ENCODE results near the gene CRYBB1. TPM values are rescaled to one million over a fixed set of nuclear protein-coding genes. Genes with fewer than 3 reads are reported as not detected.

Gene CRYBB1
- total RNA-seq, 8 experiments from 2014 or later = 0.38 to 0.86 (median 0.60) TPM; not detected in 5

- WGBS, 10 experiments = 60 to 100% (median 100%) methylated on average over 1 to 5 of the region's 6 CpGs; no CpG with 5 or more reads in 3 of the 10 experiments
- Histone ChIP-seq H3K27ac (no peak overlapping the region), H3K4me1 (replicated peaks in 1 of 2) (peaks cover 35 to 37% of the 10 kb centered on the region in 2 donors), H3K4me3 (no peak overlapping the region)
- ATAC-seq (replicated peaks in 6 of 8) = no peak
- in situ Hi-C loops (cut with MboI; ENCODE audit: low pct_unique_long_range_greater_than_20kb in 2 of 9, low sequenced_read_pairs in 9 of 9, unreplicated experiment in 9 of 9) = no loop called here
Observed at GRCh38 chr22:26650722-26651421, 33.0 kb upstream of the CRYBB1 start.

- Histone ChIP-seq H3K4me1 (replicated peaks in 1 of 2) (peaks cover 48 to 49% of the 10 kb centered on the region in 2 donors), H3K4me3 (peak overlapping the region in 1 of 5 donors; percentile 2), H3K27ac (peak overlapping the region; percentile 79 to 91)
- ATAC-seq (replicated peaks in 6 of 8) = no peak
- in situ Hi-C loops (cut with MboI; ENCODE audit: low pct_unique_long_range_greater_than_20kb in 2 of 9, low sequenced_read_pairs in 9 of 9, unreplicated experiment in 9 of 9) = no loop called here
- 0 to 100% (median 71%) methylated on average over 1 to 6 of the region's 6 CpGs for WGBS, 10 experiments
Observed at GRCh38 chr22:26648528-26649388, 30.9 kb upstream of the CRYBB1 start.

GRCh38 chr22:26648011-26648497, 30.2 kb upstream of the CRYBB1 start:
- H3K27ac ChIP-seq = peak overlapping the region; percentile 79 to 91
- ATAC-seq (replicated peaks in 6 of 8) = peak in 5 of 8 experiments; percentile 65 to 71 (median 68)

GRCh38 chr22:26646158-26646557, 28.3 kb upstream of the CRYBB1 start:
- in situ Hi-C loops (cut with MboI; ENCODE audit: low pct_unique_long_range_greater_than_20kb in 2 of 9, low sequenced_read_pairs in 9 of 9, unreplicated experiment in 9 of 9) = no loop called here
- ATAC-seq (replicated peaks in 6 of 8) = peak in 3 of 8 experiments; percentile 21 to 27 (median 27)
- whole genome bisulfite sequencing, 10 experiments = 28 to 80% (median 73%) methylated on average over 2 to 3 of the region's 5 CpGs; no CpG with 5 or more reads in 7 of the 10 experiments
- Histone ChIP-seq H3K27ac (peak overlapping the region; percentile 79 to 91), H3K4me1 (replicated peaks in 1 of 2) (peaks cover 65 to 68% of the 10 kb centered on the region in 2 donors), H3K4me3 (no peak overlapping the region)

More at GRCh38 chr22:26648011-26648497, 30.2 kb upstream of the CRYBB1 start:
- 0 to 33% (median 0%) methylated on average over 1 to 9 of the region's 17 CpGs; no CpG with 5 or more reads in 4 of the 10 experiments for WGBS, 10 experiments
- H3K4me3 ChIP-seq = peak overlapping the region in 2 of 5 donors; percentile 2 to 6
- in situ Hi-C loops (cut with MboI; ENCODE audit: low pct_unique_long_range_greater_than_20kb in 2 of 9, low sequenced_read_pairs in 9 of 9, unreplicated experiment in 9 of 9) = no loop called here
- peaks cover 49 to 50% of the 10 kb centered on the region in 2 donors for H3K4me1 ChIP-seq (replicated peaks in 1 of 2)

- in situ Hi-C loops (cut with MboI; ENCODE audit: low pct_unique_long_range_greater_than_20kb in 2 of 9, low sequenced_read_pairs in 9 of 9, unreplicated experiment in 9 of 9) = no loop called here
- WGBS, 10 experiments = 72 to 96% (median 85%) methylated on average over 4 to 13 of the region's 15 CpGs
- H3K27ac ChIP-seq = peak overlapping the region in 1 of 2 donors; percentile 7
Observed at GRCh38 chr22:26643418-26644100, 25.7 kb upstream of the CRYBB1 start.

GRCh38 chr22:26642465-26643417, 24.9 kb upstream of the CRYBB1 start:
- H3K4me1 ChIP-seq (replicated peaks in 1 of 2) = peaks cover 49 to 53% of the 10 kb centered on the region in 2 donors
- WGBS, 10 experiments = 17 to 92% (median 43%) methylated on average over 1 to 2 of the region's 8 CpGs; no CpG with 5 or more reads in 2 of the 10 experiments
- H3K27ac ChIP-seq = peak overlapping the region in 1 of 2 donors; percentile 7
- ATAC-seq (replicated peaks in 6 of 8) = peak in 7 of 8 experiments; percentile 7 to 39 (median 32)
- no peak overlapping the region for H3K4me3 ChIP-seq
- in situ Hi-C loops (cut with MboI; ENCODE audit: low pct_unique_long_range_greater_than_20kb in 2 of 9, low sequenced_read_pairs in 9 of 9, unreplicated experiment in 9 of 9) = no loop called here

More at GRCh38 chr22:26643418-26644100, 25.7 kb upstream of the CRYBB1 start:
- no peak for ATAC-seq (replicated peaks in 6 of 8)
- Histone ChIP-seq H3K4me3 (no peak overlapping the region), H3K4me1 (replicated peaks in 1 of 2) (peaks cover 55 to 61% of the 10 kb centered on the region in 2 donors)

- no peak for ATAC-seq (replicated peaks in 6 of 8)
- H3K4me1 ChIP-seq (replicated peaks in 1 of 2) = peaks cover 0 to 4% of the 10 kb centered on the region in 2 donors
- in situ Hi-C loops (cut with MboI; ENCODE audit: low pct_unique_long_range_greater_than_20kb in 2 of 9, low sequenced_read_pairs in 9 of 9, unreplicated experiment in 9 of 9) = no loop called here
- H3K27ac ChIP-seq = no peak overlapping the region
- no peak overlapping the region for H3K4me3 ChIP-seq
- 0 to 67% (median 20%) methylated on average over 1 of the region's 1 CpG; no CpG with 5 or more reads in 5 of the 10 experiments for WGBS, 10 experiments
Observed at GRCh38 chr22:26636296-26636695, 18.5 kb upstream of the CRYBB1 start.

GRCh38 chr22:26635117-26635516, 17.3 kb upstream of the CRYBB1 start:
- Histone ChIP-seq H3K27ac (no peak overlapping the region), H3K4me3 (no peak overlapping the region), H3K4me1 (replicated peaks in 1 of 2) (no peaks in the 10 kb centered on the region)
- in situ Hi-C loops (cut with MboI; ENCODE audit: low pct_unique_long_range_greater_than_20kb in 2 of 9, low sequenced_read_pairs in 9 of 9, unreplicated experiment in 9 of 9) = no loop called here
- 30 to 100% (median 80%) methylated on average over 1 to 2 of the region's 2 CpGs; no CpG with 5 or more reads in 3 of the 10 experiments for WGBS, 10 experiments
- ATAC-seq (replicated peaks in 6 of 8) = no peak

- no peaks in the 10 kb centered on the region for H3K4me1 ChIP-seq (replicated peaks in 1 of 2)
- H3K4me3 ChIP-seq = no peak overlapping the region
- in situ Hi-C loops (cut with MboI; ENCODE audit: low pct_unique_long_range_greater_than_20kb in 2 of 9, low sequenced_read_pairs in 9 of 9, unreplicated experiment in 9 of 9) = no loop called here
- ATAC-seq (replicated peaks in 6 of 8) = no peak
- H3K27ac ChIP-seq = no peak overlapping the region
- WGBS, 10 experiments = 58 to 100% (median 90%) methylated on average over 1 to 3 of the region's 3 CpGs; no CpG with 5 or more reads in 1 of the 10 experiments
Observed at GRCh38 chr22:26634189-26634588, 16.4 kb upstream of the CRYBB1 start.

- Histone ChIP-seq H3K27ac (no peak overlapping the region), H3K4me1 (replicated peaks in 1 of 2) (no peaks in the 10 kb centered on the region), H3K4me3 (no peak overlapping the region)
- 26 to 100% (median 74%) methylated on average over 1 to 6 of the region's 8 CpGs; no CpG with 5 or more reads in 2 of the 10 experiments for WGBS, 10 experiments
- no peak for ATAC-seq (replicated peaks in 6 of 8)
- in situ Hi-C loops (cut with MboI; ENCODE audit: low pct_unique_long_range_greater_than_20kb in 2 of 9, low sequenced_read_pairs in 9 of 9, unreplicated experiment in 9 of 9) = no loop called here
Observed at GRCh38 chr22:26632422-26633155, 14.8 kb upstream of the CRYBB1 start.

GRCh38 chr22:26631282-26631681, 13.5 kb upstream of the CRYBB1 start:
- no peak for ATAC-seq (replicated peaks in 6 of 8)
- no peak overlapping the region for H3K27ac ChIP-seq
- in situ Hi-C loops (cut with MboI; ENCODE audit: low pct_unique_long_range_greater_than_20kb in 2 of 9, low sequenced_read_pairs in 9 of 9, unreplicated experiment in 9 of 9) = no loop called here
- no peaks in the 10 kb centered on the region for H3K4me1 ChIP-seq (replicated peaks in 1 of 2)
- H3K4me3 ChIP-seq = no peak overlapping the region
- WGBS, 10 experiments = 28 to 100% (median 90%) methylated on average over 1 to 4 of the region's 4 CpGs; no CpG with 5 or more reads in 1 of the 10 experiments
